ENCODE data around the gene COPS7B.
A peak's percentile ranks its signal among the peaks of the same experiment; 100 is the strongest.

COPS7B gene

GRCh38 chr2:231785413-231785812 lies 832 bp upstream of the COPS7B start:
- Histone ChIP-seq H3K79me2 (ENCODE audit: low read length) (peaks cover 50% of the 10 kb centered on the region), H3K36me3 (replicated peaks; ENCODE audit: low read depth, low read length) (peaks cover 3% of the 10 kb centered on the region), H3K9me3 (ENCODE audit: insufficient read depth, low read length) (no peaks in the 10 kb centered on the region), H3K27me3 (ENCODE audit: low read depth, low read length) (no peaks in the 10 kb centered on the region), H2AFZ (ENCODE audit: low read depth, low read length) (no peak overlapping the region), H4K20me1 (ENCODE audit: insufficient read depth, low read length) (no peaks in the 10 kb centered on the region), H3K4me2 (ENCODE audit: low read length) (peak overlapping the region; percentile 96), H3K4me1 (ENCODE audit: low read length) (peaks cover 25% of the 10 kb centered on the region), H3K9ac (ENCODE audit: low read length) (peak overlapping the region; percentile 78; the same call in 1 of the 2 replicates), H3K4me3 (ENCODE audit: low read length) (peak overlapping the region; percentile 94), H3K27ac (ENCODE audit: low read length) (peak overlapping the region; percentile 56)
- no peak for TF ChIP-seq EZH2phosphoT487 (IDR thresholded peaks at IDR 0.05; ENCODE audit: low read depth)
- no peak for TF ChIP-seq CTCF (IDR thresholded peaks at IDR 0.05; ENCODE audit: low read depth, low read length)

GRCh38 chr2:231785822-231786176 lies 446 bp upstream of the COPS7B start:
- Histone ChIP-seq H3K79me2 (ENCODE audit: low read length) (peaks cover 47% of the 10 kb centered on the region), H3K4me1 (ENCODE audit: low read length) (peaks cover 25% of the 10 kb centered on the region), H3K9me3 (ENCODE audit: insufficient read depth, low read length) (no peaks in the 10 kb centered on the region), H3K4me2 (ENCODE audit: low read length) (peak overlapping the region; percentile 96), H3K27ac (ENCODE audit: low read length) (peak overlapping the region; percentile 56), H2AFZ (ENCODE audit: low read depth, low read length) (peak overlapping the region; percentile 90), H4K20me1 (ENCODE audit: insufficient read depth, low read length) (no peaks in the 10 kb centered on the region), H3K27me3 (ENCODE audit: low read depth, low read length) (no peaks in the 10 kb centered on the region), H3K36me3 (replicated peaks; ENCODE audit: low read depth, low read length) (peaks cover 3% of the 10 kb centered on the region), H3K4me3 (ENCODE audit: low read length) (peak overlapping the region; percentile 94), H3K9ac (ENCODE audit: low read length) (peak overlapping the region; percentile 78)
- TF ChIP-seq CTCF (IDR thresholded peaks at IDR 0.05; ENCODE audit: low read depth, low read length) (no peak), EZH2phosphoT487 (IDR thresholded peaks at IDR 0.05; ENCODE audit: low read depth) (no peak)

- peaks cover 50% of the 10 kb centered on the region for H3K79me2 ChIP-seq (ENCODE audit: low read length)
- peaks cover 25% of the 10 kb centered on the region for H3K4me1 ChIP-seq (ENCODE audit: low read length)
- H3K9me3 ChIP-seq (ENCODE audit: insufficient read depth, low read length) = no peaks in the 10 kb centered on the region
- TF ChIP-seq EZH2phosphoT487 (IDR thresholded peaks at IDR 0.05; ENCODE audit: low read depth) (no peak), CTCF (IDR thresholded peaks at IDR 0.05; ENCODE audit: low read depth, low read length) (no peak)
- H3K4me2 ChIP-seq (ENCODE audit: low read length) = peak overlapping the region; percentile 84
- H3K4me3 ChIP-seq (ENCODE audit: low read length) = peak overlapping the region; percentile 94
- no peaks in the 10 kb centered on the region for H4K20me1 ChIP-seq (ENCODE audit: insufficient read depth, low read length)
- 0 out of 2 replicates have a peak overlapping the region, but pooled peaks have one; percentile 2 for H3K27ac ChIP-seq (ENCODE audit: low read length)
- no peaks in the 10 kb centered on the region for H3K27me3 ChIP-seq (ENCODE audit: low read depth, low read length)
- H2AFZ ChIP-seq (ENCODE audit: low read depth, low read length) = 0 out of 2 replicates have a peak overlapping the region, but pooled peaks have one; percentile 18
- H3K9ac ChIP-seq (ENCODE audit: low read length) = peak overlapping the region; percentile 56
- H3K36me3 ChIP-seq (replicated peaks; ENCODE audit: low read depth, low read length) = peaks cover 6% of the 10 kb centered on the region
These were observed 660 bp downstream of the COPS7B start for GRCh38 chr2:231786917-231787292.

DNA sequence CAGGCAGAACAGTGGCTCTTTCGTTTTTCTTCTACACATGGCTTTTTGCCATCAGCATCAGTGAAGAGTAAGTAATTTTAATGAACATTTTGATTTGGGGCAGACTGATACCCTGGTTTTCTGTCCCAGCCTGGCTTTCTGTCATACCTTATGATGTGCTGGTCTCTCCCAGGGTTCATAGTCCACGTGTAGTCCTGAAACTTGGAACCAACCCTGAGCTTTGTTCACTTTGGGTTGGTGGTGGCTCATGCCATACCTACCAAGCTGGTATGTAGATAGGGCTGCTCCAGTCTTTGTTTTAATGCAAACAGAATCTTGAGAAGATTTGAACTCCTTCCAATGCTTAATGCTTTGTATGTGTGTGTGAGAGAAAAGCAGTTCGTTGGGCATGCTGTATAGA lies 4.9 kb downstream of the COPS7B start:
- no peak for TF ChIP-seq EZH2phosphoT487 (IDR thresholded peaks at IDR 0.05; ENCODE audit: low read depth)
- TF ChIP-seq CTCF (IDR thresholded peaks at IDR 0.05; ENCODE audit: low read depth, low read length) = no peak
- Histone ChIP-seq H4K20me1 (ENCODE audit: insufficient read depth, low read length) (no peaks in the 10 kb centered on the region; the same call in 1 of the 2 replicates), H2AFZ (ENCODE audit: low read depth, low read length) (no peak overlapping the region), H3K4me3 (ENCODE audit: low read length) (no peak overlapping the region), H3K27me3 (ENCODE audit: low read depth, low read length) (no peaks in the 10 kb centered on the region), H3K36me3 (replicated peaks; ENCODE audit: low read depth, low read length) (peaks cover 6% of the 10 kb centered on the region), H3K79me2 (ENCODE audit: low read length) (peaks cover 50% of the 10 kb centered on the region), H3K9ac (ENCODE audit: low read length) (no peak overlapping the region), H3K4me2 (ENCODE audit: low read length) (no peak overlapping the region), H3K9me3 (ENCODE audit: insufficient read depth, low read length) (no peaks in the 10 kb centered on the region), H3K27ac (ENCODE audit: low read length) (no peak overlapping the region), H3K4me1 (ENCODE audit: low read length) (peaks cover 9% of the 10 kb centered on the region)

Data from OCI-LY3 (cell line).